Heart right ventricle (tissue), 16 donors: ENCODE results near the gene ALDH1L1. TPM values are rescaled to one million over a fixed set of nuclear protein-coding genes. Genes with fewer than 3 reads are reported as not detected.

Source experiments
- ATAC-seq, 8 donors: fragments of 200-7000 bp; cut with Tn5 transposase; one replicate each; pipeline ENCODE4 v1.9.1; 2020; ENCODE audit warnings: mild to moderate bottlenecking in 8 of 8, moderate library complexity in 8 of 8, moderate number of reproducible peaks in 1 of 8
- DNase-seq, 2 donors: peaks; one replicate each; pipeline ENCODE4 v3.0.0-alpha.2; 2020
- H3K27ac ChIP-seq, 10 donors: fragments of 200-600 bp; sonication (generic) in 2 of 10; one replicate each; pipeline versions ENCODE4 v1.5.0 to v1.8.0; 2020 to 2022; ENCODE audit warnings: mild to moderate bottlenecking in 3 of 10
- H3K27me3 ChIP-seq, 7 donors: fragments of 200-600 bp; one replicate each; pipeline ENCODE4 v1.8.0; 2021 to 2022; ENCODE audit warnings: mild to moderate bottlenecking in 2 of 7
- H3K36me3 ChIP-seq, 9 donors: fragments of 200-600 bp; sonication (generic) in 1 of 9; one replicate each; pipeline versions ENCODE4 v1.5.0 to v1.8.0; 2020 to 2022; ENCODE audit warnings: mild to moderate bottlenecking in 2 of 9
- H3K4me1 ChIP-seq, 9 donors: fragments of 200-600 bp; sonication (generic) in 1 of 9; one replicate each; pipeline versions ENCODE4 v1.5.0 to v1.8.0; 2020 to 2022; ENCODE audit warnings: mild to moderate bottlenecking in 4 of 9
- H3K4me3 ChIP-seq, 10 donors: fragments of 200-600 bp; sonication (generic) in 2 of 10; one replicate each; pipeline versions ENCODE4 v1.5.0 to v1.8.0; 2020 to 2022; ENCODE audit warnings: mild to moderate bottlenecking in 7 of 10, moderate library complexity in 2 of 10
- H3K9me3 ChIP-seq, 11 donors: fragments of 200-600 bp in 10 of 11; sonication (generic) in 2 of 11; one replicate each; pipeline versions ENCODE4 v1.5.0 to v1.8.0; 2013 to 2022; ENCODE audit warnings: mild to moderate bottlenecking in 2 of 11, control low read depth in 1 of 11, moderate library complexity in 1 of 11
- CTCF ChIP-seq, 9 donors: fragments of 200-600 bp; sonication (generic) in 2 of 9; IDR thresholded peaks; one replicate each; pipeline versions ENCODE4 v1.5.0 to v1.8.0; 2021 to 2022; ENCODE audit warnings: antibody characterized with exemption in 9 of 9, mild to moderate bottlenecking in 5 of 9, moderate library complexity in 1 of 9
- WGBS, 2 donors: extraction: QIAGEN DNeasy Blood & Tissue Kit; methylation state at CpG; one replicate each; pipeline ENCODE4 v1.1.7; 2013; ENCODE audit warnings: inconsistent platforms in 1 of 2; 5-methylcytosine and 5-hydroxymethylcytosine counted together
- intact Hi-C, 10 donors: fragments of 100-400 bp; cut with DNase I; formaldehyde crosslinking; loops; one replicate each; pipeline versions ENCODE4 v1.11.1 to v1.14.2; 2022
- polyA plus RNA-seq, 2 donors: library from polyadenylated mRNA; stranded (reverse); fragments of 200-250 nt; gene quantifications; one replicate each; pipeline ENCODE4 v1.2.3, GENCODE V29; 2013
- total RNA-seq, 10 donors: library from RNA; stranded (reverse); fragmentation: NEBNext Ultra II Directional in 3 of 10; extraction: Animal tissue kit (Norgen Biotek cat#: 25700) in 3 of 10; gene quantifications; one replicate each; pipeline versions ENCODE4 v1.2.1 to v1.2.4, GENCODE V29; 2021 to 2023
- donor health status: Arrhythmogenic right ventricular cardiomyopathy.
- donor health status: ischemic (EF 13 %, LVEDD 7.1; RV severe dilation, severe dysfunction).
- donor health status: healthy with polysubstance abuse.
- donor health status: DM: no; HTN: yes; CAD: no.
- donor health status: DM: no; HTN: no; CAD: no.
- donor health status: ischemic (EF 25% LVEDD 6.9; RV normal size, moderate dysfunction).
- donor health status: ischemic (EF 25% LVEDD 5.7; RV mildly dilated, moderate dysfunction).
- donor health status: healthy.
- donor health status: DM: yes; HTN: yes; CAD: no.
- donor health status: Ischemic cardiomyopathy.
- donor health status: ischemic (EF 35%, LVEDD 5.7; RV mildly dilated, moderate dysfunction).
- donor health status: nonischemic (EF 11% LVEDD 7.7; RV severe dilation, severe dysfunction).
- donor health status: DM: yes; HTN: yes; CAD: no.
- donor health status: PGD.
- donor health status: ischemic (EF 29% LVEDD 5.4; RV normal size, mild dysfunction).
- donor health status: nonischemic (EF 23%, LVEDD 6.1; RV moderate dilation, normal function).

ALDH1L1 gene
- total and polyA plus RNA-seq, 12 donors = 14.9 to 45.9 (median 31.7) TPM

DNA sequence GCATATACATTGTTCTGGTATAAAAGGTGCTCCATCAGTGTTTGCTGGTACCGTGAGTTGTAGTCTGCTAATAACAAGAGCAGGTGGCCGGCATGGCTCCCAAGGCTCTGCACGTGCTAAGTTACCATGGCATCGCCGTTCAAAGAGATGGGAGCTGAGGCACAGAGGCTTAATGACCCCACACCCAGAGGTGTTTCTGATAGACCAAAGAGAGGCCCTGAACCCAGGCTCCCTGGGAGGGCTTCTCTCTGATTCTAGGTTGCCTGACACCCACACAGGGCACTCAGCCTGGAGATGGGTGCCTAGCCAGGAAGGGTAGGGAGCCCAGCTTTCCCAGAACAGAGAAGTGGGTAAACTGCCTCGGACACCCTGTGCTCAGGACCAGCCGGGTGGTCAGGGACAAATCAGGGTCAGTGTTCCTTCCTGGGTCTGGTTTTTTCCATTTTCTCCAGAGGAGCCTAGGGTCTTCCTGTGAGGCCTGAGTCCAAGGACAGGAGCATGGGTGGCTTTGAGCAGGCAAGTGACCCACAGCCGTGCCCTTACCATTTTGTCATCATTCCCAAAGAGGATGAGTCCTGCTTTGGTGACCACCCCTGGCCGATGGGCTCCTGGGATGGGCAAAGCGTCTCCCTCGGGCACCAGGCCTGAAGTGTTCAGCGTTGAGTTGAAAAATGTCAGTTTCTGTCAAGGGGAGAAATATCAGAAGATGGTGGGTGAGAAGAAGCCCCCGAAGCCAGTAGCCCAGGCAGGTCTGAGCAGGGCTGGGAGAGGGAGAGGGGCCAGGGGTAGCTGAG lies 27.3 kb downstream of the ALDH1L1 start:
- DNase-seq = no peak
- WGBS, 2 donors = 88 to 90% methylated on average over 13 of the region's 13 CpGs
- no peak for TF ChIP-seq CTCF (IDR thresholded peaks at IDR 0.05)
- ATAC-seq = no peak
- no peak overlapping the region for H3K27ac ChIP-seq
- no peak overlapping the region for H3K4me3 ChIP-seq
- H3K9me3 ChIP-seq = no peaks in the 10 kb centered on the region
- H3K36me3 ChIP-seq = peaks cover 0 to 7% (median 0%) of the 10 kb centered on the region in 9 donors
- intact Hi-C loops = no loop called here
- H3K4me1 ChIP-seq = peaks cover 0 to under 1% (median 0%) of the 10 kb centered on the region in 9 donors
- no peaks in the 10 kb centered on the region for H3K27me3 ChIP-seq

DNA sequence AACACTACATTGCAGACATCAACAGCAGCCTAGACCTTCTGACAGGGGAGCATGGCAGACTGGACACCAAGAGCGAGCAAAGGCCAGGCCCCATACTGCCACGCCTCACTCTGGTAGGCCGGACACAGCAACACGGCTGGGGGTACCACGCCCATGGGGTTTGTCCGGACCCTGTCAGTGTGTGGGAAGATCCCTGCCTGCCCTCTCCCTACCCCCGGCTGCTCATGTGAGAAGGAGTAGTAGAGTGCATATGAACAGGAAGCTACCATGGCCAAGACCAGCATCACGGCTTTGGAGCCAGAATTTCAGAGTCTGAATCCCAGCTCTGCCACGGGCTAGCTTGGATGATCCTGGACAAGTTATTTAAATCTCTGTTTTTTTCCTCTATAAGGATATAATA lies 27.9 kb downstream of the ALDH1L1 start:
- H3K27me3 ChIP-seq = no peaks in the 10 kb centered on the region
- no peaks in the 10 kb centered on the region for H3K4me1 ChIP-seq
- no peak overlapping the region for H3K4me3 ChIP-seq
- DNase-seq = no peak
- H3K36me3 ChIP-seq = peaks cover 0 to 7% (median 0%) of the 10 kb centered on the region in 9 donors
- ATAC-seq = no peak
- no peak for TF ChIP-seq CTCF (IDR thresholded peaks at IDR 0.05)
- H3K27ac ChIP-seq = no peak overlapping the region
- intact Hi-C loops = no loop called here
- H3K9me3 ChIP-seq = no peaks in the 10 kb centered on the region
- 84 to 87% methylated on average over 9 of the region's 9 CpGs for WGBS, 2 donors

- no peak for ATAC-seq
- no peak for DNase-seq
- Histone ChIP-seq H3K27ac (no peak overlapping the region), H3K4me1 (no peaks in the 10 kb centered on the region), H3K36me3 (peaks cover 0 to 7% (median 0%) of the 10 kb centered on the region in 9 donors), H3K27me3 (no peaks in the 10 kb centered on the region), H3K4me3 (no peak overlapping the region), H3K9me3 (no peaks in the 10 kb centered on the region)
- TF ChIP-seq CTCF (IDR thresholded peaks at IDR 0.05) = no peak
- intact Hi-C loops = no loop called here
- WGBS, 2 donors = 82 to 84% methylated on average over 6 of the region's 6 CpGs
Observed at GRCh38 chr3:126151562-126152302, 28.7 kb downstream of the ALDH1L1 start.

GRCh38 chr3:126149960-126150515 lies 30.3 kb downstream of the ALDH1L1 start:
- H3K4me3 ChIP-seq = no peak overlapping the region
- 91 to 94% methylated on average over 7 of the region's 7 CpGs for WGBS, 2 donors
- peaks cover 0 to 7% (median 0%) of the 10 kb centered on the region in 9 donors for H3K36me3 ChIP-seq
- intact Hi-C loops = no loop called here
- H3K9me3 ChIP-seq = no peaks in the 10 kb centered on the region
- TF ChIP-seq CTCF (IDR thresholded peaks at IDR 0.05) = no peak
- peak; percentile 1 to 3 for DNase-seq
- H3K27ac ChIP-seq = no peak overlapping the region
- ATAC-seq = no peak
- no peaks in the 10 kb centered on the region for H3K27me3 ChIP-seq
- H3K4me1 ChIP-seq = no peaks in the 10 kb centered on the region
